ENCODE results near the gene DYNC1LI1.

Gene DYNC1LI1

GRCh38 chr3:32570421-32571191 is at the start of gene DYNC1LI1:
Gene DYNC1LI1 (minus strand): TSS chr3:32570858. CDS start chr3:32570770, 88 bp downstream.
- DNase-seq, result peak; percentile 64 to 96 (median 91)

GRCh38 chr3:32619395-32619794 is 48.7 kb upstream of the DYNC1LI1 start:
- no peak for DNase-seq

- no peak for DNase-seq
These were observed 45.8 kb upstream of the DYNC1LI1 start for GRCh38 chr3:32616267-32616962.

GRCh38 chr3:32614956-32615355 is 44.3 kb upstream of the DYNC1LI1 start:
- DNase-seq, result no peak

- no peak for DNase-seq
These were observed 42.5 kb upstream of the DYNC1LI1 start for GRCh38 chr3:32613183-32613582.

GRCh38 chr3:32612547-32612946 is 41.9 kb upstream of the DYNC1LI1 start:
- DNase-seq, result peak in 3 of 58 donors; percentile 27 to 55 (median 37)

- no peak for DNase-seq
These were observed 36.9 kb upstream of the DYNC1LI1 start for GRCh38 chr3:32607522-32607921.

GRCh38 chr3:32606960-32607359 is 36.3 kb upstream of the DYNC1LI1 start:
- DNase-seq, result no peak

GRCh38 chr3:32606277-32606676 is 35.6 kb upstream of the DYNC1LI1 start:
- DNase-seq, result no peak

GRCh38 chr3:32603064-32603463 is 32.4 kb upstream of the DYNC1LI1 start:
- no peak for DNase-seq

GRCh38 chr3:32602206-32602605 is 31.5 kb upstream of the DYNC1LI1 start:
- no peak for DNase-seq

GRCh38 chr3:32601722-32602121 is 31.1 kb upstream of the DYNC1LI1 start:
- DNase-seq, result no peak

- no peak for DNase-seq
These were observed 27.0 kb upstream of the DYNC1LI1 start for GRCh38 chr3:32597656-32598055.

- no peak for DNase-seq
These were observed 26.3 kb upstream of the DYNC1LI1 start for GRCh38 chr3:32596909-32597369.

- no peak for DNase-seq
These were observed 25.7 kb upstream of the DYNC1LI1 start for GRCh38 chr3:32596282-32596908.

- no peak for DNase-seq
These were observed 24.7 kb upstream of the DYNC1LI1 start for GRCh38 chr3:32595323-32595722.

GRCh38 chr3:32593903-32594525 is 23.4 kb upstream of the DYNC1LI1 start:
- peak in 2 of 58 donors; percentile 7 to 30 for DNase-seq

GRCh38 chr3:32592696-32593353 is 22.2 kb upstream of the DYNC1LI1 start:
- no peak for DNase-seq

GRCh38 chr3:32592011-32592410 is 21.4 kb upstream of the DYNC1LI1 start:
- no peak for DNase-seq

GRCh38 chr3:32591186-32591585 is 20.5 kb upstream of the DYNC1LI1 start:
- DNase-seq, result no peak

- no peak for DNase-seq
These were observed 15.7 kb upstream of the DYNC1LI1 start for GRCh38 chr3:32586356-32586755.
